HG03103 (cell line): ENCODE data around the gene SYNPO2L.
A peak's percentile ranks its signal among the peaks of the same experiment; 100 is the strongest.

Experiments
- ATAC-seq: cut with Tn5 transposase; IDR thresholded peaks from one replicate; pipeline ENCODE4 v1.9.1; 2021; ENCODE audit warnings: low read depth; ENCODE audit not compliant: unreplicated experiment

Gene SYNPO2L

DNA sequence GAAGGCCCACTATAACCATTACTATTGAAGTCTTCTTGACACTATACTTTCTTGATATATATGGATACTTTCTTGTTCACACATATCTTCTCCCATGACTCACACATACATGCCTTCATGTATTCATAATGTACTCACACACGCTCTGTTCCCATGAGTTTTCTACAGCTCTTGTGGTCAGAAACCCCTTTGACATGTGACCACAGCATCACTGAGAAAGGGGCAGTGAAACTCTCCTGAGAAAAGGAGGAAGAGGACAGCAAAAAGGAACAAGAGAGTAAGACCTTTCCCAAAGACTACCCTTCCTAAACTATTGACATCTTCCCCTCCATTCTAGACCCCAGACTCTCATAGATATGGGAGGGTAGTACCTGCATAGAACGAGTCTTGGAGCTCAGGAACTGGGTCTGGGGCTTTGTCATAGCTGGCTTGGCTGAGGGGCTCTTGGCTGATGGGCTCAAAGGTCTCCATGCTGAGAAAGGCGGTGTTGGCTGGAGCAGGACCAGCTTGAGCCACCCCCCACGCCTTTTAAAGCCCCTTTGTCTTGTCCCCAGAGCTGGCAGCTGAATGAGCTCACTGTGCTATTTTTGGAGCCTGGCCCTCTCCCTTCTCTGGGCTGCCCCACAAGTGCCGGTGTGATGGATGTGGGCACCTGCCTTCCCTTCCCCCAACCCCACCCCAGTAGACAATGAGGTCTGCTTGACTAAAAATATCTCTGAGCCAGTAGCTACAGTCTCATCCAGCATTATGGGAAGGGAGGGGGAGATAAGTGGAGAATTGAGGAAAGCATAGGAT lies 5.1 kb downstream of the SYNPO2L start:
- ATAC-seq: no peak

DNA sequence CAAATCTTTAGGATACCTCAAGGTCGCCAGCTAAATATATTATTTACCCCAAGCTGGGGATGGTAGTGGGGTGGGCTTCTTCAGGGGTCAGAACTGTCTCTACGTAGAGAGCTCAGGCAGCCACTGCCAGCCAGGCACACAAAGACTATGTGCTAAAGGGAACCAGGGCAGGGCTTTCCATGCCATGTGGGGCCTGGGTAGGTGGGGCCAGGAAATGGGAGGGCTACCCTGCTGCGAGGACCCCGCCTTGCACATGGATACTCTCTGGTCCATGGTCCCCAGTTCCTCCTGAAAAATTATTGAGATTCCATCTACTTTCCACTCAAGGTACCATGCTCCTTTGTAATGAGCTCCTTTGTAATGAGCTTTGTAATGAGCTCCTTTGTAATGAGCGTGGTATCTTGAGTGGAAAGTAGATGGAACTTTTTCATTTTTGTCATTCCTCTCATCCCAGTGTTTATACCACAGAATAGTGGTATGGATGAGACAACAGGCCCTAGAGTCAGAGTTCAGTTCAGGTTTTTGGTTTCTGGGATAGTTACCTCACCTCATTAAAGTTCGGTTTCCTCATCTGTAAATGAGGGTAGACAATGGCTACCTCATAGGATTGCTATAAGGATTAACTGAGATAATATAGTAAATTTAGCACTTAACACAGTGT lies 5.8 kb downstream of the SYNPO2L start:
- no peak for ATAC-seq

DNA sequence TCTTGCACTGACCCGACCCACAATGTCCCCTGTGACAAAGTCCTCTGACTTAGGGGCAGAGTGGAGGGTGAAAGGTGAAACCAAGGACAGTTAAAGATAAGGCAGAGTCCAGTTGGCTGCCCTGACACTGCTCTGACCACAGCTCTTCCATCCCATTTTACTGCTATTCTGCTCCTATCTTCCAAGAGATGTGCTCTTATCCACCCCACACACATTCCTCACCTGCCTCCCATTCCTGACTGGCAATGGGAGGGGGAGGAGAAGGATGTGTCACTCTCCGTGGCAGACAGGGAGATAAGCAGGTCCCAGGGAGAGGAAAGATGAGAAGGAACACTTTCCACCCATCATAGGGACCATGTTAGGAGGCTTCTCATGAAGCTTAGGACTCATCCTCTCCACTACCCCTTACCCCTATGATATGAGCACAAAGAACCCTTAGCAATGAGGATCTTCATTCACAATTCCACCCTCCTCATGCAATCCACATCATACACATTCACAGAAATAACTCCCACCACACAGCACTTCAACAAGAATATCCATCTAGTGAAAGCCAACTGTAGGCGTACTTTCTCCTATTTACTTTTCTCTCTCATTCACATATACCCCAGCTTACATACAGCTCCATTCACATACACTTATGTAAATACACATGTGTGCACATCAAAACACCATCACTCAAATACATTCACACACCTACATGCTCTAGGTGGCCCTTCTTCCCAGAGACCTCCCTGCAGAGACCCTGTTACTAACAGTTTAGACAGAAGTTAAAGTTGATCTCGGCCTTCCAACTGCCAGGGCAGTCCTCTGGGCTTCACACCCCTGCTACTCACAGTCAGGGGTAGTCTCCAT lies 6.6 kb downstream of the SYNPO2L start:
- no peak for ATAC-seq

DNA sequence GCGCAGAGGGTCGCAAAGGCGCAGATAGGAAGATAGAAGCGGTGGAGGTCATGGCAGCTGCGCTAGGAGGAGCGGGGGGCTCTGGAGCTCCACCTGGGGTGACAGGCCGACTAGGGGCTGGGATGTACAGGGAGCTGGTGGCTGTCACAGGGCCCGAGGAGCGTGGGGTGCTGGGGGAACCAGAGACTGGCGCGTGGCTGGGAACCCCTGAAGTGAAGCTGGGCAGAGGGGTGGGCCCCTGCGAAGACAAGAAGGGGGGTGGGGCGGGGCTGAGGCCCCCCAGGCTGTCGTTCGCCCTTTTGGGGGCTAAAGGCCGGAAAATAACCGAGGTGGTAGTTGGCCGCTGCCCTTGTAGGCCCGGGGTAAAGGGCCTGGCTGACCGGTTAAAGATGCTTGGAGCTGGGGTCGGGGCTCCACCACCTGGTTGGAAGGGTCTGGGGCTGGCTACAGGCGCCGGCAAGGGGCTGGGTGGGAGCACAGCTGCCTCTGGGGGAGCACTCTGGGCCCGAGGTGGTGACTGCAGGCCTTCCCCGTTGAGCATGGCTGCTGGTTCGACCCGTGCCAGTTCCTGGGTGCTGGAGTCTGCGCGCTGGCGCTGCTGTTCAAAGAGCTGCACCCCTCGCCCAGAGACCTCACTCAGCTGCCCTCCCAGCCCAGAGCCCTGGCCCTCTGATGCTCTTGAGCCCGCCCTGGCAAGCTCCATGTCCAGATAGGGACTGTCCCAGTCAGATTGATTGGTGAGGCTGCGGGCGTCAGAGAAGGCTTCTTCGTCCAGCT lies 7.8 kb downstream of the SYNPO2L start:
- no peak for ATAC-seq

DNA sequence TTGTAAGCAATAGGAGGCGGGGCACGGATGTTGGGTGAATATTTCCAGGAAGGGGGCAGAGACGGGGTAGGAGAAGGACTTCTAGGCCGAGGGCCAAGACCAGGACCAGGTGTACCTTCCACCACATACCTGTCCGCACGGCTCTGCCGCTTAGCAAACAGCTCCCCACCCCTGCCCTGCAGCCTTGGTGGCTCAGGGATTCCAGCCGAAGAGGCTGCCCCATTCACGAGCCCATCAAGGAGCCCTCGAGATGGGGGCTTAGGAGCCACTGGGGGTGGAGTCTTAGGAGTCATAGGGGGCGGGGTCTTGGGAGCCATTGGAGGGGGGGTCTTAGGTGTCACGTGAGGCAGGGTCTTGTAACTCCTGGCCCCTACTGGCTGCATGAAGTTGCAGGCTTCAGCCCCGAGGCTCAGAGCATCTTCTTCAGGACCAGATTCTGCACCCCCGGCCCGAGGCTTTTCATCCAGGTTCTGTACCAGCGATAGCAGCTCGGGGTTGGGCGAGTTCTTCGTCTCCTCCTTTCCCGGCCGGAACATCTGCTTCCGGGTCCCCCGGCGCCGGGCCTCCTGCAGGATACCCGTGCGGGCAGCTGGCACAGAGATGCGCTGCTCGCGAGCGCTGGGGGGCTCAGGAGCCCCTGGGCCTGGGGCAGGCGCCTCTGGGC lies 8.5 kb downstream of the SYNPO2L start:
- ATAC-seq: no peak

DNA sequence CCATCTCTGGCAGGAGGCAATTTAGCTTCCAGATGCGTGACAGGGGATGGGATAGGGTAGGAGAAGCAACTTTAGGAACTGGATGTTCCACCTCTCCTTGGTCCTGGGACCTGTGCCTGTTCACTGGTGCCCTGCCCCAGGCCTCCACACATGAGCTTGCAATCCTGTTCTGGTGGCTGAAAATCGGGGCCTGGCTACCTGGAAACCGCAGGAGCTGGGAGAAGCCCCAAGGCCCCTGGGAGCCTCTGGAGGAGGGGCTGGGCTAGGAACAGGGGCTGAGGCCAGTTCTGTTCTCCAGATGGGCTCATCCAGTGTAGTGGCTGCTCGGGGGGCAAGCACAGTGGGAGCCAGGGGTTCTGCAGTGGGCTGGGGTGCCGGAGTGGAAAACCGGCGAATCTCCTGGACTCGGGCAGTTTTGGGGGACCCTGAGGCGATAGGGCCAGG lies 9.2 kb downstream of the SYNPO2L start:
- no peak for ATAC-seq

DNA sequence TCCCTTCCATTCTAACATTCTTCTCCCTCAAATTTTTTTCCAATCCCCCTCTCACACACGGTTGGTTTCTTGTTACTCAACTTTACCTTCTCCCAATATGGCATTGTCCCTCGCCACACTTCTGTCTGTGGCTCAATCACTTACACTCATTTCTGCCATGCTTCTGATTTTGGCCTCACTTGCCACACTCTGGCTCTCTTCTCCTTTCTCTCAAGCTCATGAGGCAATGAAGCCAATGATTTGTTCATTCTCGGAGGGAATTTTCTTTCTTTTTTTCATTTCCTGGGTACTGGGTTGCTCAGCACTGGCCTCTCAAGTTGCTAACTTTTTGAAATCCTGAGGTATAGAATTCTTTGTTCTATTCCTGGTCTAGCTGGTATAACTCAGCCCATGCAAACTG lies 10.6 kb downstream of the SYNPO2L start:
- no peak for ATAC-seq

DNA sequence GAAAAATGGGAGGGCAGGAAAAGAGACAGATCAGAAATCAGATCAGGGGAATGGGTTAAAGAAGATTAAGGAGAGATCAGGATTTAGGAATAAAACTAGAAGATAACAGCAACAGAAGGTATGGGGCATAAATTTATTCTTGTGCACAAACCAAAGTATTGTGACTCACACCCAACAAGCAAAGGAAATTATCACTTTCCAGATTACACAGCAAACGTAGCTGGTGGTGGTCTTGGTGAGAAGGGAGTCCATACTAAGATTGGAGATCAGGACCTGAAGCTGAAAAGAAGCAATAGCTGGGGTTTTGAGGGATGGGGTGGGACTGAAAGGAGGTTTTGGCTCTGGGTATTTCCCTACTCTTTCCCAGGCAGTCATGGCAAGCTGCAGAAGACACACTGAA lies 11.1 kb downstream of the SYNPO2L start:
- ATAC-seq: no peak

DNA sequence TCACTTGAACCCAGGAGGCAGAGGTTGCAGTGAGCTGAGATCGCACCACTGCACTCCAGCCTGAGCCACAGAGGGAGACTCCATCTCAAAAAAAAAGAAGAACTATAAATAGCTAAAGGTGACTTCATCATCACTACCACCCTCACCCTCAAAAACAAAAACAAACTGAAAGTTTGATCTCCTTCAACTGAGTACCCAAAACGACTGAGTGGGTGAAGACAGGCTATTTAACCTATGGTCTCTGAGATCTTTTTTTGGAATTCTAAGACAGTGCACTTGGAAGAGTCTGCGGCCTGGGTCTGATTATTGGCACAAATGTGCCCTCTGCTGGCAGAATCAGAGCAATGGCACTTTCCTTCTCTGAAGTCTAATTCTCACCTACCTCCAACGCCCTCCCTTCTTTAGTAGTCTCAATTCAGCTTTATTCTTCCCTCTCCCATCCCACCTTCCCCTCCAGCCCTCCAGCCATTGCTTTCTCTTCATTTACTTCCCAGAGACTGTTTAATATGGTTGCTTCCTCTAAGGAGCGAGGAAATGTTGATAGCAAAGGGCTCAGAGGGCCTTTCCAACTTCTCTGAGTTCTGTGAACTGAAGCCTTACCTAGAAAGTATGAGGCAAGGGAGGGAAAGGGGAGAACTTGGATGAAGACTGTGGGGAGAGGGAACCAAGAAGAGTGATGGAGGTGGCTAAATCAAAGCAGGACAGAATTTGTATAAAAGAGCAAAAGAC lies 11.7 kb downstream of the SYNPO2L start:
- ATAC-seq: no peak

DNA sequence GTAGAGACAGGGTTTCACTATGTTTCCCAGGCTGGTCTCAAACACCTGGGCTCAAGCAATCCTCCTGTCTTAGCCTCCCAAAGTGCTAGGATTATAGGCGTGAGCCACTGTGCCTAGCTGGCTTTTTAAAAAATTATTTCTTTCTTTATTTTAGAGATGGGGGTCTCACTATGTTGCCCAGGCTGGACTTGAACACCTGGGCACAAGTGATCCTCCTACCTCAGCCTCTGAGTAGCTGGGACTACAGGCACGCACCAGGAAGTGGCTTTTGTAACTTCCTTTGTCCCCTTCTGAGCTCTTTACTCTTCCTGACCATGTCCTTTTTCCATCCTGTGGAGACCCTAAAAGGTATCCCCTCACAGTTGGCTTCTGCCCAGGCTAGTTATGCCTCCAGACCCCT lies 12.5 kb downstream of the SYNPO2L start:
- no peak for ATAC-seq

DNA sequence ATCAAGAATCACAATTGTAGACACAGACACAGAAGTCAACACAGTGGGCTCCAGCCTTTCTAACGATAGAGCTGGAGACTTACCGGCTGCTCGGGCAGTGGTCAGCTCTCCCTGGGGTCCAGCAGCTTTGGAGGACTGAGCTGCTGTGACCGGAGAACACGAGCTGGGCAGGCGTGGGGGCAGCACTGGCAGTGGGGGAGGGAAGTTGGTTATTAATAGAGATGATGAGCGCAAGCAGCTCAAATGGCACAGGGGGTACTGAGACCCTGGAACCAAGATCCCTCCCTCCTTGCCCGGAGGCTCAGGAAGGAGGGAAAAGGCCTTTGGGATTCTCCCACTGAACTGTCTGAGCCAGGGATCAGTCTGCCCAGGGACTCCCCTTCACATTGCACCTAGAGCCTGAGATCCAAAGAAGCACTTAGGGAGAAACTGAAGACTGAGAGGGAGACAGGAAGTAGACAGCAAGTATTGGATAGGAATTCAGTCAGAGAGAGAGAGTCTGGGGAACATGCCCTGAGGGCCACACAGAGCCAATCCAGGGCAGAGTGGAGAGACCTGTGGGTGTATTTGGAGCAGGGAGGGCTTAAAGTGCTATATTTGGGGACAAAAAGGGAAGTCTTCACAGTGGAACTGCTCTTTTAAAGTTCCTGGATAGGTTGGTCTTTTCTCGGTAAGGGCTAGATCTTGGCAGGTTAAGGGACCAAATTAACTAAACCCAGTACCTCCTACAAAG lies 14.3 kb downstream of the SYNPO2L start, which contains the start of gene MYOZ1:
Gene MYOZ1, minus strand, starts transcription at position 147 of the 733 bp plus-strand sequence. CDS start 1,457 bp downstream, outside the sequence.
- ATAC-seq: no peak

DNA sequence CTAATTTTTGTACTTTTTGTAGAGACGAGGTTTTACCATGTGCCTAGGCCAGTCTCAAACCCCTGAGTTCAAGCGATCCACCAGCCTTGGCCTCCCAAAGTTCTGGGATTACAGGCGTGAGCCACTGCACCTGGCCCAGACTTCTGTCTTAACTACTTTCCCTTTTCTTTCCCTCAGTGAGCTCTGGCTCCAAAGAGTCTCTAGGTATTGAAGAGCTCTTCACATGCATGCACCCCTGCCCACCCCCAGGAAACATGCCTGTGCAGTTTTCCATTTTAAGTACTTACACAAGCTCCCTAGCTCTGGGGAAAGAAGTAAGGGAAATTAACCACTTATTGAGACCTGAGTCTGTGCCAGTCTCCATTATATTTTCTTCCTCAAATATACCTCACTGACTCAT lies 16.5 kb downstream of the SYNPO2L start:
- no peak for ATAC-seq

DNA sequence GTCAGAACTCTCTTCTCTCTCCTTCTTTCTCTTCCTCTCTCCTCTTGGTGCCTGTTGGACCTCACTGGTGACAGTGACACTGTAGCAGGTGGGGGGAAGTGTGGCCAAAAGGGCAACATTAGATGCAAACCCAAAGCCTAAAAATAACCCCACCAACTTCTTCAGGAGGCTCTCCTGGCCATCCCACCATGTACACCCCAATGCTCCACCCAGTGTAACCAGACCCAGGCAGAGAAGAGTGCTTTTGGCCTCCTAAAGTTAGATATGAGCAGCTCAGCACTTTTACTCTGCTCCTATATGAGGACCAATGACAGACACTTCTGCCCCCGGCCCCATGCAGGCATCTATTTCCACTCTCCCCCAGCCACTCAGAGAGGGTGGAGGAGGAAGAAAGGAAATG lies 20.0 kb downstream of the SYNPO2L start:
- ATAC-seq: no peak

DNA sequence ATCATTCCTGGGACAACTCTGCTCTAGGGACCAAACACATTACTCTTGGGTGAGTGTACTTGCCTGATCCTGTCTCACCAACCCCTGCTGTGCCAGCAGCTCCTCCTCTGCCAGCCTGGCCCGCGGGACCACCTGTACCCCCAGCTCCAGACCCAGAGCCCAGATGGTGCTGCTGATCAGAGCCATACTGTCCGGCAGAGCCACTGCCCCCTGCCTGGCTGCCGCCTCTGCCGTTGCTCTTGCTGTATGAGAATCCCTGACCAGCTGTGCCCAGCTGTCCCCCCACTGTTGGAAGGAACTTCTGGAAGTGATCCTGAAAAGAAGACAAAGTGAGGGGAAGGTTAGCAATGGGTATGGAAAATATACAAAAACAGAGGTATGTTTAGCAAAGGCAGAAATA lies 21.4 kb downstream of the SYNPO2L start:
- ATAC-seq: no peak

DNA sequence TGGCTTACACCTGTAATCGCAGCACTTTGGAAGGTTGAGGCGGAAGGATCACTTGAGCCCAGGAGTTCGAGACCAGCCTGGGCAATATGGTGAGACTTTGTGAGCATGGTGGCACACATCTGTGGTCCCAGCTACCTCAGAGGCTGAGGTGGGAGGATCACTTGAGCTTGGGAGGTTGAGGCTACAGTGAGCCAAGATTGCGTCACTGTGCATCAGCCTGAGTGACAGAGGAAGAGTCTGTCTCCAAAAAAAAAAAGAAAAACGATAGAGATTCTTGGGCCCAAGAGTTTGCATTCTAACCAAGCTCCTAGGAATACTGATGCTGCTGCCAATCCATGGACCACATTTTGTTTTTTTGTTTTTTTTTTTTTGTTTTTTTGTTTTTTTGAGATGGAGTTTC lies 26.7 kb downstream of the SYNPO2L start:
- no peak for ATAC-seq

DNA sequence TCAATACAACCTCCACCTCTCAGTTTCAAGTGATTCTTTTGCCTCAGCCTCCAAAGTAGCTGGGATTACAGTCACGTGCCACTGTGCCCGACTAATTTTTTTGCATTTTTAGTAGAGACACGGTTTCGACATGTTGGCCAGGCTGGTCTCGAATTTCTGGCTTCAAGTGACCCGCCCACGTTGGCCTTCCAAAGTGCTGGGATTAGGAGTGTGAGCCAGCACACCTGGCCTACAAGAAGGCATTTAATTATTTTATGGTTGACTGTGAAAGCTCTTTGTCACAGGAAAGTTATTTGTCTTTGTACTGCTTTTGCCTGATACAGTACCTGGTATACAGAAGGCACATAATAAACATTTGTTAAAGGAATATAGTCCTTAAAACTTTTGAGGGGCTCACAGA lies 27.4 kb downstream of the SYNPO2L start:
- no peak for ATAC-seq

DNA sequence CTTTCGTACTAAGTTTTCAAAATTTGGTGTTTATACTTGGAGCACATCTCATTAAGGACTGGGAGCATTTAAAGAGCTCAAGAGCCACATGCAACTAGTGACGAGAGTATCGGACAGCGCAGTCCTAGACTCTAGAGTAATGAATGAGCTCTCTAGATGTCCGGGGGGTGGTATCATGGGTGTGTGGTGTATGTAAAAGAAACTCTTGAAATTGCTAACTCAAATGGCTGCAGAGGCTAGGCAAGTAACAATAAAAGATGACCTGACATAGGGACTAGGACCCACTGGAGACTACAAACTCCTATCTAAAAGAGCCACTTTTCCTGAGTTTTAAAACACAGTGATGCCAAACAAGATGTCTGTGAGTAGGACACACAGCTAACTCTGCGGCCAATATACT lies 28.5 kb downstream of the SYNPO2L start:
- ATAC-seq: no peak

DNA sequence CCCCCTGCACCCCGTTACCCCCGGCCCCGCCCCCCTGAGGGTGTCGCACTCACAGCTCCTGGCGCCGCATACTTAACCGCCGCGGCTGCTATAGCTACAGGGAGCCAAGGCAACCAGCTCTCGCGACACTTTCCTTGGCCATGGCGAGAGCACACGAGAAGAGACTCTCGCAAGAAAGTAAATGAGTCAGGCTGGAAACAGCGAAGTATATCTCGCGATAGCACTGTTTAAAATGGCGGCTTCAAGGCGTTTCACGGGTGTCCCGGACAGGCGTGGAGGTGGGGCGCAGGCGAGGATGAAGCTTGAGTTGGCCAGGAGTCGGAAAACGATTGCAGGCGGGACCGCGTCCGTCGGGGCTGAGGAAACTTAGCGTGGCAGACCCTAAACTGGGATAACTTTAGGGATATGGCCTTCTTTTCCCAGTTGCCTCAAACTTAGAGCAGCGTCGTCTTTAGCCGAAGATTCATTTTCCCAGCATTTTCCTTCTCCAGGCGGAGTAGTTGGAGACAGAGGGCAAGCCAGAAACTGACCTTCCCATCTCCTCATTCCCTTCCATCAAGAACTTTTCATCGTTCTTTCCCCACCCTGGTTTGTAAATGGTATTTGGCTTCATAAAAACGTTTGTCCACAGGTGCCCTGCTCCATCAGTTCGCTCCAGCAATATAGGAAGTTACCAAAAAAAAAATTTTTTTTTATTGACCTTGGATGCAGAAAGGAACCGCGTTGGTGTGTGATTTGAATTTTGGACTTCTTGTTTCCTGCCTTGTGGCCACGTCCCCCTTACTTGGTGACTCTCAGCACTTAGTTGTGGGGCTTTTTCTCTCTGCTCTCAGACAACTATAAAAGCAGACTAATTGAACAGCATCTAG lies 29.7 kb downstream of the SYNPO2L start:
- ATAC-seq: peak; percentile 95
